HL-60 (cell line): Measurements from ENCODE around the gene HSD17B12.

Source experiments
- DNase-seq, 2 experiments: peaks; one replicate each; pipeline ENCODE4 v3.0.0-alpha.2; 2010 to 2020; ENCODE audit warnings: low read depth in 1 of 2, low spot score in 1 of 2
- H3K27ac ChIP-seq: fragments of 250-450 bp; sonication (Bioruptor Pico); replicated peaks from 2 replicates; pipeline ENCODE4 v1.5.1; 2020; ENCODE audit warnings: mild to moderate bottlenecking, moderate library complexity
- H3K27me3 ChIP-seq: fragments of 250-450 bp; sonication (Bioruptor Pico); 2 replicates; pipeline ENCODE4 v1.5.1; 2021; ENCODE audit warnings: mild to moderate bottlenecking, moderate library complexity; ENCODE audit not compliant: insufficient read depth, poor library complexity, severe bottlenecking
- H3K4me3 ChIP-seq: replicated peaks from 2 replicates; pipeline ENCODE4 v1.5.1; 2011; ENCODE audit warnings: mild to moderate bottlenecking, control low read depth, low read length; ENCODE audit not compliant: insufficient read depth
- GABPA ChIP-seq: IDR thresholded peaks from 2 replicates; pipeline ENCODE4 v1.6.1; 2012; ENCODE audit warnings: low read depth
- POLR2AphosphoS5 ChIP-seq: IDR thresholded peaks from 2 replicates; pipeline ENCODE4 v1.6.1; 2012; ENCODE audit warnings: low read depth
- SPI1 ChIP-seq: IDR thresholded peaks from 2 replicates; pipeline ENCODE4 v1.6.1; 2012; ENCODE audit warnings: low read depth, mild to moderate bottlenecking, borderline replicate concordance
- TF ChIP-seq, protein P1 (sequence below): IDR thresholded peaks from one replicate; pipeline ENCODE4 v1.5.1; 2011; ENCODE audit warnings: low read length, control low read depth, inconsistent platforms; ENCODE audit not compliant: insufficient read depth
- TF ChIP-seq, protein P2 (sequence below): IDR thresholded peaks from 2 replicates; pipeline ENCODE4 v1.6.1; 2012; ENCODE audit warnings: low read depth; ENCODE audit not compliant: insufficient replicate concordance

Gene HSD17B12

DNA sequence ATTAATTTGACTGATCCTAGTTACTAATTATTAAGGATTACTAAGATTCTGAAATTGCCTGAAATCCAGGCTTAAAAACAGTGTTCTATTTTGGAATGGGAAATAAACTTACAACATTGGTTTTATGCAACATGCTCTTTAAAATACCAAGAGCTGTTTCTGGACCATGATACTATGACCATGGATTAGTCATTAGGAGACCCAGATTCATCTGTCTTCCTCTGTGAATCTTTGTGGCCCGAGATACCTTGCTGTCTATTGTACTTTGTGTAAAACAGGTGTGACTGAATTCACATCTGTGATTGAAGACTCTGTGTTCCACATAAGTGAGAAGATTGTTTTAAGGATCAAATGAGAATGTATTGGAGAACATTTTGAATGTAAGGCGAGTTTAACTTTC lies 98.8 kb downstream of the HSD17B12 start:
- H3K27ac ChIP-seq: no peak overlapping the region
- DNase-seq: no peak
- H3K4me3 ChIP-seq: no peak overlapping the region
- no peaks in the 10 kb centered on the region for H3K27me3 ChIP-seq
- TF ChIP-seq, protein P1, sequence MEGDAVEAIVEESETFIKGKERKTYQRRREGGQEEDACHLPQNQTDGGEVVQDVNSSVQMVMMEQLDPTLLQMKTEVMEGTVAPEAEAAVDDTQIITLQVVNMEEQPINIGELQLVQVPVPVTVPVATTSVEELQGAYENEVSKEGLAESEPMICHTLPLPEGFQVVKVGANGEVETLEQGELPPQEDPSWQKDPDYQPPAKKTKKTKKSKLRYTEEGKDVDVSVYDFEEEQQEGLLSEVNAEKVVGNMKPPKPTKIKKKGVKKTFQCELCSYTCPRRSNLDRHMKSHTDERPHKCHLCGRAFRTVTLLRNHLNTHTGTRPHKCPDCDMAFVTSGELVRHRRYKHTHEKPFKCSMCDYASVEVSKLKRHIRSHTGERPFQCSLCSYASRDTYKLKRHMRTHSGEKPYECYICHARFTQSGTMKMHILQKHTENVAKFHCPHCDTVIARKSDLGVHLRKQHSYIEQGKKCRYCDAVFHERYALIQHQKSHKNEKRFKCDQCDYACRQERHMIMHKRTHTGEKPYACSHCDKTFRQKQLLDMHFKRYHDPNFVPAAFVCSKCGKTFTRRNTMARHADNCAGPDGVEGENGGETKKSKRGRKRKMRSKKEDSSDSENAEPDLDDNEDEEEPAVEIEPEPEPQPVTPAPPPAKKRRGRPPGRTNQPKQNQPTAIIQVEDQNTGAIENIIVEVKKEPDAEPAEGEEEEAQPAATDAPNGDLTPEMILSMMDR: no peak
- no peak for TF ChIP-seq SPI1
- no peak for TF ChIP-seq GABPA
- TF ChIP-seq POLR2AphosphoS5: no peak
- TF ChIP-seq, protein P2, sequence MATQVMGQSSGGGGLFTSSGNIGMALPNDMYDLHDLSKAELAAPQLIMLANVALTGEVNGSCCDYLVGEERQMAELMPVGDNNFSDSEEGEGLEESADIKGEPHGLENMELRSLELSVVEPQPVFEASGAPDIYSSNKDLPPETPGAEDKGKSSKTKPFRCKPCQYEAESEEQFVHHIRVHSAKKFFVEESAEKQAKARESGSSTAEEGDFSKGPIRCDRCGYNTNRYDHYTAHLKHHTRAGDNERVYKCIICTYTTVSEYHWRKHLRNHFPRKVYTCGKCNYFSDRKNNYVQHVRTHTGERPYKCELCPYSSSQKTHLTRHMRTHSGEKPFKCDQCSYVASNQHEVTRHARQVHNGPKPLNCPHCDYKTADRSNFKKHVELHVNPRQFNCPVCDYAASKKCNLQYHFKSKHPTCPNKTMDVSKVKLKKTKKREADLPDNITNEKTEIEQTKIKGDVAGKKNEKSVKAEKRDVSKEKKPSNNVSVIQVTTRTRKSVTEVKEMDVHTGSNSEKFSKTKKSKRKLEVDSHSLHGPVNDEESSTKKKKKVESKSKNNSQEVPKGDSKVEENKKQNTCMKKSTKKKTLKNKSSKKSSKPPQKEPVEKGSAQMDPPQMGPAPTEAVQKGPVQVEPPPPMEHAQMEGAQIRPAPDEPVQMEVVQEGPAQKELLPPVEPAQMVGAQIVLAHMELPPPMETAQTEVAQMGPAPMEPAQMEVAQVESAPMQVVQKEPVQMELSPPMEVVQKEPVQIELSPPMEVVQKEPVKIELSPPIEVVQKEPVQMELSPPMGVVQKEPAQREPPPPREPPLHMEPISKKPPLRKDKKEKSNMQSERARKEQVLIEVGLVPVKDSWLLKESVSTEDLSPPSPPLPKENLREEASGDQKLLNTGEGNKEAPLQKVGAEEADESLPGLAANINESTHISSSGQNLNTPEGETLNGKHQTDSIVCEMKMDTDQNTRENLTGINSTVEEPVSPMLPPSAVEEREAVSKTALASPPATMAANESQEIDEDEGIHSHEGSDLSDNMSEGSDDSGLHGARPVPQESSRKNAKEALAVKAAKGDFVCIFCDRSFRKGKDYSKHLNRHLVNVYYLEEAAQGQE: no peak

DNA sequence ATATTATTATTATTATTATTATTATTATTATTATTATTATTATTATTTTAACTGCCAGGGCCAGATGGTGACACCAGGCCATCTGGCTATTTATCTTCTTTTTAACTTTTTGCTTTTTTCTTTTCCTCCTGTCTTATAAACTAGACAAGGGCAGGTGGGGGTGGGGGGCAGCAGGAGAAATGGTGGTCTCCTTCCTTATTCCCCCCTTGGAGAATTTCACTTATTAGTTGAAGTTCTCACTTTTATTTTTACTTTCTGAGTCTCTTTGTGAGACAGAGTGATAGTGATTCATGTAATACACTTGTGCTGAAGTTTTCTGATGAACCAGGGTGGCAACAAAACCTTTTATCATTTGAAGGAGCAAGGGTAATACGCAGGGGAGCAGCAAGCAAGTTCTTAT lies 103.8 kb downstream of the HSD17B12 start:
- Histone ChIP-seq H3K27ac (no peak overlapping the region), H3K27me3 (no peaks in the 10 kb centered on the region), H3K4me3 (no peak overlapping the region)
- TF ChIP-seq POLR2AphosphoS5 (no peak), GABPA (no peak), SPI1 (no peak)
- TF ChIP-seq, protein P2: no peak
- TF ChIP-seq, protein P1: no peak
- no peak for DNase-seq

DNA sequence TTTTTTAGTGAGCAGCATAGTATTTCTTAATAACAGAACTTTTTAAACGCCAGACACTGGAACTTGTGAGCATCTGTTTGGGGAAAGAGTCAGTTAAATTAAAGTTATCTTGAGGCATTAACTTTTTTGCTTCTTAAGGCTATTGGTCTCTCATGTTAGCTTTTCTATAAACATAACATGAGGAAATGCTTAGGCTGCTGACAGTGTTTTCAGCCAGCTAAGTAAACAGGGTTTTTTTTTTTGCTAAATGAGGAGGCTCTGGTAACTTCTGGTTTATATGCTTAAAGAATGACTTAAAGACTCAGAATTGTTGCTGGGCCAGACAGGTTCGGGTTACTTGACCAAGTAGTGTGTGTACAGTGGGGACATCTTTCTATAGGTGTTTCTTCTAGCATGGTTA lies 104.3 kb downstream of the HSD17B12 start:
- no peaks in the 10 kb centered on the region for H3K27me3 ChIP-seq
- TF ChIP-seq, protein P1: no peak
- no peak for TF ChIP-seq SPI1
- TF ChIP-seq, protein P2: no peak
- TF ChIP-seq GABPA: no peak
- TF ChIP-seq POLR2AphosphoS5: no peak

More for the DNA sequence above, 104.3 kb downstream of the HSD17B12 start:
- H3K4me3 ChIP-seq: no peak overlapping the region
- no peak for DNase-seq
- no peak overlapping the region for H3K27ac ChIP-seq
